ENCODE results near the gene IDS. TPM values are rescaled to one million over a fixed set of nuclear protein-coding genes. Genes with fewer than 3 reads are reported as not detected.

Gene IDS
- total and polyA plus RNA-seq, 4 donors: 114 to 134 (median 123) TPM

DNA sequence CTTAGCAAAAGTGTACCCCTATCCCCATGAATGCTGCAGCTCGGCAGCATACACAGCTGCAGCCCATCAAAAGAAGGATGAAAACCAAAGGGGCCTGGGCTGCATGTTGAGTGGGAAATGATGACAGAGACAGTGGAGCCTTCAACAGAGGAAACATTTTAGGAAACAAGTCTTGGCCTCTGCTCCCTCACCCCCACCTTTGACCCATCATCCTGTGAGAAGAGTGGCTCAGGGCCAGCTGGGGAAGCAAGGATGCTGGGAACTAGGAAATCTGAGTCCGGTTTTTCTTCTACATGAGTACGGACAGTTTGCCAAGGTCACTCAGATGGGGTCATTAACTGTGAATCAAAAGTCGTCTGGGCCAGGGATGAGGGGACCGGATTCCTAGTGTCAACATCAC, 37.2 kb downstream of the IDS start:
- Histone ChIP-seq H3K4me1 (ENCODE audit: control insufficient read depth in 1 of 2, insufficient read depth in 2 of 2, low read length in 2 of 2) (no peaks in the 10 kb centered on the region), H3K27me3 (ENCODE audit: control insufficient read depth in 1 of 2, insufficient read depth in 2 of 2, low read length in 1 of 2) (no peaks in the 10 kb centered on the region), H3K36me3 (ENCODE audit: control insufficient read depth in 1 of 2, insufficient read depth in 2 of 2, low read length in 1 of 2) (no peaks in the 10 kb centered on the region), H3K4me3 (ENCODE audit: low read length in 2 of 2) (no peak overlapping the region), H3K27ac (ENCODE audit: low read depth in 1 of 2, low read length in 2 of 2) (no peak overlapping the region), H3K9me3 (ENCODE audit: control insufficient read depth, low read length) (no peaks in the 10 kb centered on the region)
- DNase-seq (no peak), ATAC-seq (ENCODE audit: low FRiP score) (no peak)
- intact Hi-C loops (cut with DNase I): no loop called here
- 65 to 75% methylated on average over 5 of the region's 5 CpGs for WGBS, 2 donors

DNA sequence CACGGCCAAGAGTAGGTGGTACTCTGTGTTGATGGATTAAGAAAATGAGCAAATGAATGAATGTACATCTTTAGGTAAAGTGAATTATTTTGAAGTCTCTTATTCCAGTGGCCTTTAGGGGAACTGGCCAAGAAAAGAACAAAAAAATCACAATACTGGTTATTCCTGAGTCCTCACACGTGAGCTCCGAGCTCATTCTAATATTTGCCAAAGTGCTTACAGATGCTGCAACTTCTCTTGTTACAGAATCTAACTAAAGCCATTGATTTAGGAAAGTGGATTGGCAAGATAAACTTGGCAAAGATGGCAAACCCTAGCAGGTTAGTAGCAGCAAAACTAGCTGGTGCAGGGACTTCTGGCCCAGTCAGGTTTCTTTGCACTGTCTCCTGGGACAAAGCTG, 37.6 kb downstream of the IDS start:
- Histone ChIP-seq H3K4me1 (ENCODE audit: control insufficient read depth in 1 of 2, insufficient read depth in 2 of 2, low read length in 2 of 2) (no peaks in the 10 kb centered on the region), H3K9me3 (ENCODE audit: control insufficient read depth, low read length) (no peaks in the 10 kb centered on the region), H3K4me3 (ENCODE audit: low read length in 2 of 2) (no peak overlapping the region), H3K27ac (ENCODE audit: low read depth in 1 of 2, low read length in 2 of 2) (no peak overlapping the region), H3K36me3 (ENCODE audit: control insufficient read depth in 1 of 2, insufficient read depth in 2 of 2, low read length in 1 of 2) (no peaks in the 10 kb centered on the region), H3K27me3 (ENCODE audit: control insufficient read depth in 1 of 2, insufficient read depth in 2 of 2, low read length in 1 of 2) (no peaks in the 10 kb centered on the region)
- ATAC-seq (ENCODE audit: low FRiP score) (no peak), DNase-seq (no peak)
- intact Hi-C loops (cut with DNase I): no loop called here
- WGBS, 2 donors: 74 to 83% methylated on average over 3 of the region's 3 CpGs

DNA sequence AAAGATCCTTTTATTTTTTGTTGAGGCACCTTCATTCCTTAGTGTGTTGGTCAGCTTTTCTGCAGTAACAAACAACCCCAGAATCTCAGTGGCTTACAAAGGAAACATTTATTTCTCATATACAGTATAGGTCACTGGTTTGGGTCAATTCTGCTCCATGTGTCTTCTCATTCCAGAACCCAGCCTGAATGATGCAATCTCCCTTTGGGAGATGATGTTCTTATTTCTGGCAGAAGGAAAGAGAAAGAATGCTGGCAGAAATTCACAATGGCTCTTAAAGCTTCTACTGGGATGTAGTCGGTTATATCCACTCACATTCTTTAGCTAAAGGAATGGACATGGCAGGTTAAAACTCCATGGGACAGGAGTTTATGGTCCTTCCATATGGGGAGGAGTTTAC, 42.3 kb downstream of the IDS start:
- no peak for DNase-seq
- 6 to 18% methylated on average over 1 of the region's 1 CpG for WGBS, 2 donors
- Histone ChIP-seq H3K36me3 (ENCODE audit: control insufficient read depth in 1 of 2, insufficient read depth in 2 of 2, low read length in 1 of 2) (no peaks in the 10 kb centered on the region), H3K4me3 (ENCODE audit: low read length in 2 of 2) (no peak overlapping the region), H3K9me3 (ENCODE audit: control insufficient read depth, low read length) (no peaks in the 10 kb centered on the region), H3K4me1 (ENCODE audit: control insufficient read depth in 1 of 2, insufficient read depth in 2 of 2, low read length in 2 of 2) (no peaks in the 10 kb centered on the region), H3K27ac (ENCODE audit: low read depth in 1 of 2, low read length in 2 of 2) (no peak overlapping the region), H3K27me3 (ENCODE audit: control insufficient read depth in 1 of 2, insufficient read depth in 2 of 2, low read length in 1 of 2) (no peaks in the 10 kb centered on the region)
- ATAC-seq (ENCODE audit: low FRiP score): no peak
- intact Hi-C loops (cut with DNase I): no loop called here

DNA sequence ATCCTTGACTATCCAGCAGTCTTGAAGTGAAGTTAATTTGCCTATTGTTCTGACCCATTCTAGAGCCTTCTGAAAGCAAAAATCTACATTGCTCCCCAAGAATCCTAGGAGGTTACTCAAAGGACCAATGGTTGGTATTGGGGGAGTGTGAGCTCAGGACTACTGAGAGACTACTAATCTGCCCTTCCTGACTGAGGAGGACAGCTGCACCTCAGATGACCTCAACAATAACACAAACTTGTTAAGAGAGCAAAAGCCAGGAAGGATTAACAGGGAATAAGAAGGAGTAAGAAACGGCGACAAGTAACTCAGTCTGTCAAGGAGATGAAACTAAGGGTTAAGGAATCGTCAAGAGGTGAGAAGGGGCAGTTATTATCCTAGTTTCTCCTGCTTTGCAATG, 43.4 kb downstream of the IDS start:
- 68 to 81% methylated on average over 3 of the region's 3 CpGs for WGBS, 2 donors

DNA sequence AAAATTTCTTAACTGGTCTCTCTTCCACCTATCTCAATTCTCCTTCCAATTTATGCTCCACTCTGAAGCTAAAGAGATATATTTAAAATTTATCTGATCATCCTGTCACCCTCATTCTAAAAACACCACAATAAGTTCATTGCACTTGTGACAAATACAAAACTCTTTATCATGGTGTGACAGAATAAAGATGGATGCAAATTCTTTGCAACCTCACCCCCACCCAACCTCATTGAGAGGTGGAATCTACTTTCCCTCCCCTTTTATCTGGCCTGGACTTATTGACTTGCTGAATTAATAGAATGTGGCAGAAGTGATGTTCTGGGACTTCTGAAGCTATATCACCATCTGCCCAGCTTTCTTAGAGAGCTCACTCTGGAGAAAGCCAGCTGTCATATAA, 46.5 kb downstream of the IDS start:
- H3K4me1 ChIP-seq (ENCODE audit: control insufficient read depth in 1 of 2, insufficient read depth in 2 of 2, low read length in 2 of 2): no peaks in the 10 kb centered on the region
- no peaks in the 10 kb centered on the region for H3K36me3 ChIP-seq (ENCODE audit: control insufficient read depth in 1 of 2, insufficient read depth in 2 of 2, low read length in 1 of 2)
- no peaks in the 10 kb centered on the region for H3K9me3 ChIP-seq (ENCODE audit: control insufficient read depth, low read length)
- DNase-seq (no peak), ATAC-seq (ENCODE audit: low FRiP score) (no peak)
- no peak overlapping the region for H3K27ac ChIP-seq (ENCODE audit: low read depth in 1 of 2, low read length in 2 of 2)
- H3K4me3 ChIP-seq (ENCODE audit: low read length in 2 of 2): no peak overlapping the region
- no peaks in the 10 kb centered on the region for H3K27me3 ChIP-seq (ENCODE audit: control insufficient read depth in 1 of 2, insufficient read depth in 2 of 2, low read length in 1 of 2)
- intact Hi-C loops (cut with DNase I): no loop called here

More for the DNA sequence above, 43.4 kb downstream of the IDS start:
- H3K4me1 ChIP-seq (ENCODE audit: control insufficient read depth in 1 of 2, insufficient read depth in 2 of 2, low read length in 2 of 2): no peaks in the 10 kb centered on the region
- no peaks in the 10 kb centered on the region for H3K27me3 ChIP-seq (ENCODE audit: control insufficient read depth in 1 of 2, insufficient read depth in 2 of 2, low read length in 1 of 2)
- H3K9me3 ChIP-seq (ENCODE audit: control insufficient read depth, low read length): no peaks in the 10 kb centered on the region
- no peak overlapping the region for H3K4me3 ChIP-seq (ENCODE audit: low read length in 2 of 2)
- intact Hi-C loops (cut with DNase I): no loop called here
- ATAC-seq (ENCODE audit: low FRiP score) (no peak), DNase-seq (no peak)
- H3K27ac ChIP-seq (ENCODE audit: low read depth in 1 of 2, low read length in 2 of 2): no peak overlapping the region
- no peaks in the 10 kb centered on the region for H3K36me3 ChIP-seq (ENCODE audit: control insufficient read depth in 1 of 2, insufficient read depth in 2 of 2, low read length in 1 of 2)

DNA sequence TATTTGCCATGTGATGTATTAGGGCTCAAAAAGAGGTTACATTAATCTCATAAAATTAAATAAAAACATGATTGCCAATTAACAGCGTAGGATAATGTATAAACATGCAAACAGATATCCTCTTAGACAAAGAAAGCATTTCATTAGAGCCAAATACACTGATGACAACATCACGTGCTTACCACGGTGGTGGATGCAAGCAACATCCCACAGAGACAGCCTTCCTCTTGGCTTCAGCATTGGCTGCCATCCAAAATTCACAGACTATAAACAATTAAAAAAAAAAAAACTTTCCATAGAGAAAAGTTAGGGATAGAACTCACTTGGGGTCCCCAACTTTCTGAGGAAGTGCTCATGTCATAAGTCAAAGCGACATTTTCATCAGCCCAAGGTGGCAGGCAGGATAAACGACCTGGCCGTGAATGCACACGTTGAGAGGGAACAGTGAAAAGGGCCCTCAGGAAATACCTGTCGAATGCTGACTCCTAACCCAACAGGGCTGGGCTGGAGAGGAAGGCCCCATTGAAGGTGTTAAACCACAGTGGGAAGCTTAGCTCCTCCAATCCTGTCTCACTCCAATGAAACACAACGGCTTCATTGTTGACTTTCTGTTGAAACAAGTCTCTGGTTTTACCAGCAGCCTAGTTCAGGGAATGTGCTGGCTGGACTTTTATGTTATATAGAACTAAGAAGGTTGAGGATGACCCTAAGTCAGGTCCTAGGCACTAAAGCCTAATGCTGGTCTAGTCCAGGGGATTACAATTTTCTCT, 48.4 kb downstream of the IDS start:
- Histone ChIP-seq H3K4me3 (ENCODE audit: low read length in 2 of 2) (no peak overlapping the region), H3K27ac (ENCODE audit: low read depth in 1 of 2, low read length in 2 of 2) (no peak overlapping the region), H3K36me3 (ENCODE audit: control insufficient read depth in 1 of 2, insufficient read depth in 2 of 2, low read length in 1 of 2) (no peaks in the 10 kb centered on the region), H3K9me3 (ENCODE audit: control insufficient read depth, low read length) (no peaks in the 10 kb centered on the region), H3K4me1 (ENCODE audit: control insufficient read depth in 1 of 2, insufficient read depth in 2 of 2, low read length in 2 of 2) (no peaks in the 10 kb centered on the region), H3K27me3 (ENCODE audit: control insufficient read depth in 1 of 2, insufficient read depth in 2 of 2, low read length in 1 of 2) (no peaks in the 10 kb centered on the region)
- no peak for DNase-seq
- 47% methylated on average over 9 of the region's 9 CpGs for WGBS, 2 donors
- ATAC-seq (ENCODE audit: low FRiP score): no peak
- intact Hi-C loops (cut with DNase I): no loop called here

DNA sequence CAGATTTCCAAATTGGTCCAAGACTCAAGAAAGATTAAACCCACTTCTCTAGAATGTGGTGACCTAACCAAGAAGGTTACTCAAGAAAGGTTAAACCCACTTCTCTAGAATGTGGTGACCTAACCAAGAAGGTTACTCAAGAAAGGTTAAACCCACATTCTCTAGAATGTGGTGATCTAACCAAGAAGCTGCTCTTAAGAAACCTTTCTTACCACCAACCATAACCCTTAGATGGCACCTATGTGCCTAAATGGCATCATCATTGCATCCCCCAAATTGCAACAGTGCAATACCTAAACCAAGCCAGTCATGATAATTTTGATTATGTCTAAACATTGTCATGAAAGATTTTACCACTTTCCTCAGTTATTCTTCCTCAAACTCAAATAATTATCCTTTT, 49.2 kb downstream of the IDS start:
- H3K36me3 ChIP-seq (ENCODE audit: control insufficient read depth in 1 of 2, insufficient read depth in 2 of 2, low read length in 1 of 2): no peaks in the 10 kb centered on the region
- no peaks in the 10 kb centered on the region for H3K27me3 ChIP-seq (ENCODE audit: control insufficient read depth in 1 of 2, insufficient read depth in 2 of 2, low read length in 1 of 2)
- H3K4me1 ChIP-seq (ENCODE audit: control insufficient read depth in 1 of 2, insufficient read depth in 2 of 2, low read length in 2 of 2): no peaks in the 10 kb centered on the region
- DNase-seq: no peak
- intact Hi-C loops (cut with DNase I): no loop called here
- no peak overlapping the region for H3K4me3 ChIP-seq (ENCODE audit: low read length in 2 of 2)
- H3K9me3 ChIP-seq (ENCODE audit: control insufficient read depth, low read length): no peaks in the 10 kb centered on the region
- no peak overlapping the region for H3K27ac ChIP-seq (ENCODE audit: low read depth in 1 of 2, low read length in 2 of 2)
- no peak for ATAC-seq (ENCODE audit: low FRiP score)

DNA sequence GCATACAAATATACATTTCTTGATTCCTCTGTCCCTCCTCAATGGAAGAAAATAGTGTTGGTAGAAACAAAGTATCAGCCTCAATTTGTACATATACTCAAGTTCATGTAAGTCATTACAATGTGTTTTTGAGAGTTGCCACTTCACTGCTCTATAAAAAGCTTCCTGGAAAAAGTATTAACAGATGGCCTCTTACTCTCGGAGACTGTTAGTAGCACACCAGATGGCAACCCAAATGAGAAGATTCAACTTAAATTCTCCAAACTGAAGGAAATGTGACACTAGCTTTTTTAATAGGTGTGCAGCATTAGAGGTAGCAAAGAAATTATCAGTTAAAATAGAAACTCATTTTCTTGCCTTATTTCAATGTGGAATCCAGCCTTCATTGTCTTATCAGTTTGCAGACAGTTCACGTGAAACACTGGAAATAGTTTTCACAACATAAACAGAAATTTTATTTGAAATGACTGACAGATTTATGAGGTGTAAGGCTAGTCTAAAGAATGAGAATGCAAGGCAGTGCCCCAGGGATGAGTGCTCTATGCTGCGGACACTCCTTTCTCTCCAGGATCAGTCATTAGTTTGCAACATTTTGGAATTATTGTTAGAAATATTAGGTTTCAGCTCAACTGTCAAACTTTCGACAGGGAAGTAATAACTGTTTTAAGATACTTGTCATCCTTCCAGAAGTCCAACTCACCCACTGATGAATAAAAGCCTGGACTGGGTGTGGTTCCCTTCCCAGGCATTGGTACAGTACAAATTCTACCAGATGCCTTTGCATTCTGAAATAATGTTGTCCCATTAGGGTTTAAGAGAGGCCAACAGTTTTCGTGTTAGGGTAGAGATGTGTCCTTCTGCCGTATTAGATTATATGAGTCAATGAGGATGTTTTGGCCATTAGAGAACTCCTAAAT, 50.9 kb downstream of the IDS start:
- H3K27ac ChIP-seq (ENCODE audit: low read depth in 1 of 2, low read length in 2 of 2): no peak overlapping the region
- no peak overlapping the region for H3K4me3 ChIP-seq (ENCODE audit: low read length in 2 of 2)
- H3K9me3 ChIP-seq (ENCODE audit: control insufficient read depth, low read length): no peaks in the 10 kb centered on the region
- 63 to 69% methylated on average over 6 of the region's 6 CpGs for WGBS, 2 donors
- no peaks in the 10 kb centered on the region for H3K4me1 ChIP-seq (ENCODE audit: control insufficient read depth in 1 of 2, insufficient read depth in 2 of 2, low read length in 2 of 2)
- no peaks in the 10 kb centered on the region for H3K27me3 ChIP-seq (ENCODE audit: control insufficient read depth in 1 of 2, insufficient read depth in 2 of 2, low read length in 1 of 2)
- intact Hi-C loops (cut with DNase I): no loop called here
- DNase-seq (no peak), ATAC-seq (ENCODE audit: low FRiP score) (no peak)
- no peaks in the 10 kb centered on the region for H3K36me3 ChIP-seq (ENCODE audit: control insufficient read depth in 1 of 2, insufficient read depth in 2 of 2, low read length in 1 of 2)

DNA sequence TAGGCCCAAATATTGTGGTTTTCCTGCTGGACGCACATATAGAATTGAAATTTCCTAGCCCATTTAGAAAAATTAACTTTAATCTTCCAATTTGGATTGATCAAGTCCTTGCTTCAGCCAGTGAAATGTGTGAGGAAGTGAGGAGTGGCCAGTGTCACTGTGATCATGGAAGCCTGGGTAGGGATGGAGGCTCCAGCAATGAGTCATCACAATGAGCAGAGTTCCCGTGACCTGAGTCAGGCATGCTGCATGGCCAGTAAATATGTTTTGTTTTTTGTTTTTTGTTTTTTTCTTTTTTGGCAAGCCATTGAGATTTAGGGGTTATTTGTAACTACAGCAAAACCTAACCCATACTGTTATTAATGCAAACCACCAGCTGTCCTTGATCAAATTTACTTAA, 52.1 kb downstream of the IDS start:
- Histone ChIP-seq H3K36me3 (ENCODE audit: control insufficient read depth in 1 of 2, insufficient read depth in 2 of 2, low read length in 1 of 2) (no peaks in the 10 kb centered on the region), H3K4me3 (ENCODE audit: low read length in 2 of 2) (no peak overlapping the region), H3K27ac (ENCODE audit: low read depth in 1 of 2, low read length in 2 of 2) (no peak overlapping the region), H3K9me3 (ENCODE audit: control insufficient read depth, low read length) (no peaks in the 10 kb centered on the region), H3K27me3 (ENCODE audit: control insufficient read depth in 1 of 2, insufficient read depth in 2 of 2, low read length in 1 of 2) (no peaks in the 10 kb centered on the region), H3K4me1 (ENCODE audit: control insufficient read depth in 1 of 2, insufficient read depth in 2 of 2, low read length in 2 of 2) (no peaks in the 10 kb centered on the region)
- intact Hi-C loops (cut with DNase I): no loop called here
- 75 to 84% methylated on average over 2 of the region's 2 CpGs for WGBS, 2 donors
- DNase-seq: no peak
- ATAC-seq (ENCODE audit: low FRiP score): no peak
